Activated CD4-positive, alpha-beta memory T cell treated with anti-CD3 and anti-CD28 coated beads for 36 hours (primary cell): ENCODE measurements around the gene CPE. TPM values are rescaled to one million over a fixed set of nuclear protein-coding genes. Genes with fewer than 3 reads are reported as not detected.
"Not testable (repeated sequence)": the region's sequence is repeated elsewhere in the genome, so short reads cannot be mapped to it uniquely, and the experiment has no call there.

ENCODE experiments used
- CTCF ChIA-PET: fragments of 350-600 bp; sonication (Branson Sonifier 250); formaldehyde crosslinking; loops from one replicate; lab custom pipeline; 2021; ENCODE audit warnings: antibody characterized with exemption, inconsistent platforms; lab: Charles Lee
- POLR2A ChIA-PET: fragments of 350-600 bp; sonication (Branson Sonifier 250); formaldehyde crosslinking; loops from one replicate; lab custom pipeline; 2021; ENCODE audit warnings: antibody characterized with exemption; lab: Charles Lee
- DNase-seq: peaks from one replicate; pipeline ENCODE4 v3.0.0-alpha.2; 2020
- H3K27ac Mint-ChIP-seq: one replicate; pipeline ENCODE4 v1.8.0; 2021; ENCODE audit warnings: mixed read lengths
- H3K27me3 Mint-ChIP-seq: one replicate; pipeline ENCODE4 v1.8.0; 2021; ENCODE audit warnings: mixed read lengths
- H3K36me3 Mint-ChIP-seq: one replicate; pipeline ENCODE4 v1.8.0; 2021; ENCODE audit warnings: mixed read lengths
- H3K4me1 Mint-ChIP-seq: one replicate; pipeline ENCODE4 v1.8.0; 2021; ENCODE audit warnings: low read depth, mixed read lengths
- H3K4me3 Mint-ChIP-seq: one replicate; pipeline ENCODE4 v1.8.0; 2021; ENCODE audit warnings: mild to moderate bottlenecking, mixed read lengths
- H3K9me3 Mint-ChIP-seq: one replicate; pipeline ENCODE4 v1.8.0; 2021; ENCODE audit warnings: mixed read lengths
- intact Hi-C: fragments of 100-400 bp; cut with micrococcal nuclease; formaldehyde crosslinking; loops from one replicate; pipeline ENCODE4 v1.15.1; 2023
- total RNA-seq, 2 experiments: library from RNA; stranded (reverse); gene quantifications; one replicate each; pipeline ENCODE4 v1.2.3, GENCODE V29; 2021

CPE gene
- not detected for total RNA-seq

- H3K27ac Mint-ChIP-seq = no peak within 1 kb of the TSS
- ChIA-PET POLR2A (no interaction called here), CTCF (interaction anchor here (0.9 to 1.4 kb wide), 4 partner anchors 23 to 248 kb away, joined by 3 to 8 read pairs (median 4); partner anchors contain the start of gene MSMO1)
- intact Hi-C loops = no loop called here
- DNase-seq = peak; percentile 77
- no peaks in the 10 kb centered on the region for H3K36me3 Mint-ChIP-seq
- no peaks in the 10 kb centered on the region for H3K4me1 Mint-ChIP-seq
- peak within 1 kb of the TSS; percentile 58 for H3K4me3 Mint-ChIP-seq
- H3K27me3 Mint-ChIP-seq = peaks cover 37% of the 10 kb centered on the region
- no peaks in the 10 kb centered on the region for H3K9me3 Mint-ChIP-seq
Observed at GRCh38 chr4:165378745-165379677, at the start of gene CPE. CPE (plus strand) TSS chr4:165379008; CDS start chr4:165379222, 214 bp downstream.

GRCh38 chr4:165330071-165330470 is 48.7 kb upstream of the CPE start:
- POLR2A ChIA-PET = no interaction called here
- peak overlapping the region; percentile 42 for H3K4me3 Mint-ChIP-seq
- CTCF ChIA-PET = interaction anchor here (0.6 to 2.2 kb wide), 3 partner anchors 13 to 217 kb away, joined by 3 to 8 read pairs (median 7); partner anchors contain the start of gene TMEM192
- peak overlapping the region; percentile 68 for H3K27ac Mint-ChIP-seq
- peaks cover 46% of the 10 kb centered on the region for H3K4me1 Mint-ChIP-seq
- H3K36me3 Mint-ChIP-seq = peaks cover 37% of the 10 kb centered on the region
- no peaks in the 10 kb centered on the region for H3K9me3 Mint-ChIP-seq
- H3K27me3 Mint-ChIP-seq = no peaks in the 10 kb centered on the region
- intact Hi-C loops = no loop called here
- DNase-seq = no peak

GRCh38 chr4:165330666-165331065 is 48.1 kb upstream of the CPE start:
- H3K27me3 Mint-ChIP-seq = no peaks in the 10 kb centered on the region
- peaks cover 42% of the 10 kb centered on the region for H3K36me3 Mint-ChIP-seq
- peak; percentile 34 for DNase-seq
- CTCF ChIA-PET = interaction anchor here (0.6 to 2.2 kb wide), 4 partner anchors 13 to 218 kb away, joined by 3 to 8 read pairs (median 5); partner anchors contain the start of gene TMEM192
- intact Hi-C loops = loop anchor here (1.0 kb wide), 1 partner anchor 199 kb away; no protein-coding TSS in a partner anchor
- H3K9me3 Mint-ChIP-seq = no peaks in the 10 kb centered on the region
- POLR2A ChIA-PET = no interaction called here
- H3K27ac Mint-ChIP-seq = peak overlapping the region; percentile 68
- H3K4me1 Mint-ChIP-seq = peaks cover 46% of the 10 kb centered on the region
- peak overlapping the region; percentile 42 for H3K4me3 Mint-ChIP-seq

- intact Hi-C loops = loop anchor here (1.0 kb wide), 1 partner anchor 200 kb away; no protein-coding TSS in a partner anchor
- POLR2A ChIA-PET = no interaction called here
- H3K27ac Mint-ChIP-seq = peak overlapping the region; percentile 68
- no peaks in the 10 kb centered on the region for H3K27me3 Mint-ChIP-seq
- H3K4me3 Mint-ChIP-seq = peak overlapping the region; percentile 27
- H3K4me1 Mint-ChIP-seq = peaks cover 39% of the 10 kb centered on the region
- no peak for DNase-seq
- peaks cover 42% of the 10 kb centered on the region for H3K36me3 Mint-ChIP-seq
- CTCF ChIA-PET = interaction anchor here (1.1 to 2.2 kb wide), 2 partner anchors 128 to 200 kb away, joined by 3 to 8 read pairs; no protein-coding TSS in a partner anchor
- H3K9me3 Mint-ChIP-seq = no peaks in the 10 kb centered on the region
Observed at GRCh38 chr4:165331359-165331758, 47.4 kb upstream of the CPE start.

- H3K36me3 Mint-ChIP-seq = peaks cover 44% of the 10 kb centered on the region
- ChIA-PET POLR2A (no interaction called here), CTCF (interaction anchor here (1.1 to 2.2 kb wide), 2 partner anchors 128 to 200 kb away, joined by 3 to 8 read pairs; no protein-coding TSS in a partner anchor)
- DNase-seq = no peak
- intact Hi-C loops = loop anchor here (1.0 kb wide), 1 partner anchor 201 kb away; no protein-coding TSS in a partner anchor
- H3K27me3 Mint-ChIP-seq = no peaks in the 10 kb centered on the region
- H3K4me1 Mint-ChIP-seq = peaks cover 38% of the 10 kb centered on the region
- no peak overlapping the region for H3K27ac Mint-ChIP-seq
- H3K4me3 Mint-ChIP-seq = no peak overlapping the region
- no peaks in the 10 kb centered on the region for H3K9me3 Mint-ChIP-seq
Observed at GRCh38 chr4:165331823-165332222, 47.0 kb upstream of the CPE start.

- ChIA-PET CTCF (interaction anchor here (1.0 to 1.5 kb wide), 3 partner anchors 12 to 220 kb away, joined by 3 to 5 read pairs (median 3); partner anchors contain the start of gene TMEM192), POLR2A (no interaction called here)
- intact Hi-C loops = no loop called here
- Mint-ChIP-seq H3K9me3 (no peaks in the 10 kb centered on the region), H3K27ac (no peak overlapping the region), H3K4me3 (no peak overlapping the region), H3K4me1 (peaks cover 38% of the 10 kb centered on the region), H3K27me3 (no peaks in the 10 kb centered on the region), H3K36me3 (peaks cover 49% of the 10 kb centered on the region)
- DNase-seq = no peak
Observed at GRCh38 chr4:165332502-165332901, 46.3 kb upstream of the CPE start.

- peaks cover 36% of the 10 kb centered on the region for H3K4me1 Mint-ChIP-seq
- no peak for DNase-seq
- H3K27ac Mint-ChIP-seq = no peak overlapping the region
- H3K27me3 Mint-ChIP-seq = no peaks in the 10 kb centered on the region
- intact Hi-C loops = no loop called here
- POLR2A ChIA-PET = no interaction called here
- peaks cover 59% of the 10 kb centered on the region for H3K36me3 Mint-ChIP-seq
- no peak overlapping the region for H3K4me3 Mint-ChIP-seq
- CTCF ChIA-PET = no interaction called here
- H3K9me3 Mint-ChIP-seq = no peaks in the 10 kb centered on the region
Observed at GRCh38 chr4:165335163-165335703, 43.6 kb upstream of the CPE start.

- ChIA-PET POLR2A (no interaction called here), CTCF (no interaction called here)
- H3K4me1 Mint-ChIP-seq = peaks cover 21% of the 10 kb centered on the region
- H3K27ac Mint-ChIP-seq = no peak overlapping the region
- peaks cover 46% of the 10 kb centered on the region for H3K36me3 Mint-ChIP-seq
- intact Hi-C loops = no loop called here
- no peaks in the 10 kb centered on the region for H3K27me3 Mint-ChIP-seq
- H3K4me3 Mint-ChIP-seq = no peak overlapping the region
- DNase-seq = no peak
- H3K9me3 Mint-ChIP-seq = no peaks in the 10 kb centered on the region
Observed at GRCh38 chr4:165336743-165337142, 42.1 kb upstream of the CPE start.

GRCh38 chr4:165342340-165342739 is 36.5 kb upstream of the CPE start:
- H3K27ac Mint-ChIP-seq, DNase-seq, H3K9me3 Mint-ChIP-seq, H3K4me3 Mint-ChIP-seq, intact Hi-C loops, POLR2A ChIA-PET, H3K4me1 Mint-ChIP-seq, H3K27me3 Mint-ChIP-seq: not testable (repeated sequence)
- H3K36me3 Mint-ChIP-seq = peaks cover 18% of the 10 kb centered on the region
- CTCF ChIA-PET = interaction anchor here (0.7 to 5.5 kb wide), 4 partner anchors 9 to 1792 kb away, joined by 3 to 55 read pairs (median 4); no protein-coding TSS in a partner anchor

GRCh38 chr4:165343353-165344191 is 35.2 kb upstream of the CPE start:
- Mint-ChIP-seq H3K36me3 (peaks cover 11% of the 10 kb centered on the region), H3K27ac (no peak overlapping the region), H3K4me1 (no peaks in the 10 kb centered on the region), H3K27me3 (no peaks in the 10 kb centered on the region), H3K9me3 (no peaks in the 10 kb centered on the region), H3K4me3 (no peak overlapping the region)
- ChIA-PET POLR2A (interaction anchor here (0.6 kb wide), 1 partner anchor 118 kb away, joined by 3 read pairs; no protein-coding TSS in a partner anchor), CTCF (interaction anchor here (0.8 to 5.5 kb wide), 7 partner anchors 10 to 230 kb away, joined by 3 to 55 read pairs (median 3); partner anchors contain the start of gene TMEM192)
- intact Hi-C loops = loop anchor here (1.0 kb wide), 1 partner anchor 212 kb away; no protein-coding TSS in a partner anchor
- DNase-seq = peak; percentile 30
